HG03196 (cell line): ENCODE measurements around the gene PCDH20.
"Not testable (repeated sequence)": the region's sequence is repeated elsewhere in the genome, so short reads cannot be mapped to it uniquely, and the experiment has no call there.

Experiments used
- ATAC-seq: cut with Tn5 transposase; IDR thresholded peaks from one replicate; pipeline ENCODE4 v1.9.1; 2021; ENCODE audit not compliant: unreplicated experiment

PCDH20 gene

DNA sequence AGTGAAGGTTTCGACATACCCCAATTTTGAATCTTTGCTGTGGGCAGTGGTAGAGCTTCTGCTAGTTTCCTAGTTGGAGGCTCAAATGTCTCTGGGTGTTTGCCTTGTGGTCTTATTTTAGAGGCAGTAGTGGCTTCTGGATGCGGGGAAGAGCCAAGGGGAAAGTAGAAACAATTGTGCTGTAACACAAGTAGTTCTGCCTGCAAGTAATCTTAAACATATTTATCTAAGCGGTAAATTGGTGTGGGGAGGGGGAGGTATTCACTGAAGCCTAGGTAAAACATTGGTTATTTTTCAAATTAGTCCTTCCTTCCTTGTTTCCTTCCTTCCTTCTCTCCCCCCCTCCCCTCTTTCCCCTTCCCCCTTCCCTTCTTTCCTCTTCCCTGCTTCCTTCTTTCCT lies at the start of gene PCDH20:
Gene PCDH20, minus strand, starts transcription at position 101 of the 400 bp plus-strand sequence. CDS start 691 bp downstream, outside the sequence.
- ATAC-seq = no peak

- no peak for ATAC-seq
Measured at GRCh38 chr13:61463024-61463423, 47.4 kb upstream of the PCDH20 start.

DNA sequence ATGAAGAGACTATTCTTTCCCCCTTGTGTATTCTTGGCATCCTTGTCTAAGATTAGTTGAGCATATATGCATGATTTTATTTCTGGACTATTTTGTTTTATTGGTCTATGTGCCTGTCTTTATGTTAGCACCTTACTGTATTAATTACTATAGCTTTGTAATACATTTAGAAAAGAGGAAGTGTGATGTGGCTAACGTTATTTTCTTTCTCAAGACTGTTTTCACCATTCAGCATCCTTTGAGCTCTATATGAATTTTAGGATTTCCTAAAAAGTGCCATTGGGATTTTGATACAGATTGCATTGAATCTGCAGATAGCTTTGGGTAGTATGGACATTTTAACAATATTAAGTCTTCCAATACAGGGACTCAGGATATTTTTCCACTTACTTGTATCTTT lies 37.5 kb upstream of the PCDH20 start:
- no peak for ATAC-seq

- ATAC-seq = no peak
Measured at GRCh38 chr13:61432029-61432428, 16.4 kb upstream of the PCDH20 start.

GRCh38 chr13:61423915-61424314 lies 8.3 kb upstream of the PCDH20 start:
- ATAC-seq = no peak

- no peak for ATAC-seq
Measured at GRCh38 chr13:61417086-61417570, 1.5 kb upstream of the PCDH20 start.

DNA sequence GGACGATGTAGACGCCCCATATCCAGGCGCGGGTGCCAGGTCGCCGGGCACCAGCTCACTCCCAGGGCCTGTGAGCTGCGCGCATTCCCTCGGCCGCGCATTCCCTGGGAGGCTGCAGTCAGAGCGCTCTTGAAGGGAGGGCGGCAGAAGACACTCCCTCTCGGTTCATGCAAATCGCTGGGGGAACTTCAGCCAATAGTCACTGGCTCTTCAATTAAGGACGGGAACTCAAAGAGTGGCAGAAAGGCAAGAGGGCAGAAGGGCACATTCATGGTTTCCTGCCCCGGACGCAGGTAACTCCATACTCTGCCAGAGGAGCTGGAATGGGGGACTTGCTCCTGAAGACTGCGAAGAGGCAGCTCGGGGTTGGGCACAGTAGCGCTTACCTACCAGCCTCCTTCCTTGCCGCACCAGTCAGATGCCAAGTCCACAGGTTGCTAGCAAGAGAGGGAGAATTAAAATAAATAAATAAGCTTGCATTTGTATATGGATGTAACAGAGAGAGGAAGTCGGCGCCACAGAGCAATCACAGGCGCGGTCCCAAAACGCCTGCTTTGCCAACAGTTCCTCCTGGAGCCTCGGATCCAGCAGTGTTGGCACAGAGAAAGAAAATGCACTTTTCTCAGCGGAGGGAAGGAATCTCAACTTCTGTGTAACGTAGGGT lies 459 bp downstream of the PCDH20 start:
- ATAC-seq = no peak

GRCh38 chr13:61414686-61415057 lies 977 bp downstream of the PCDH20 start:
- ATAC-seq = no peak

- ATAC-seq = no peak
Measured at GRCh38 chr13:61413572-61414535, 1.8 kb downstream of the PCDH20 start.

DNA sequence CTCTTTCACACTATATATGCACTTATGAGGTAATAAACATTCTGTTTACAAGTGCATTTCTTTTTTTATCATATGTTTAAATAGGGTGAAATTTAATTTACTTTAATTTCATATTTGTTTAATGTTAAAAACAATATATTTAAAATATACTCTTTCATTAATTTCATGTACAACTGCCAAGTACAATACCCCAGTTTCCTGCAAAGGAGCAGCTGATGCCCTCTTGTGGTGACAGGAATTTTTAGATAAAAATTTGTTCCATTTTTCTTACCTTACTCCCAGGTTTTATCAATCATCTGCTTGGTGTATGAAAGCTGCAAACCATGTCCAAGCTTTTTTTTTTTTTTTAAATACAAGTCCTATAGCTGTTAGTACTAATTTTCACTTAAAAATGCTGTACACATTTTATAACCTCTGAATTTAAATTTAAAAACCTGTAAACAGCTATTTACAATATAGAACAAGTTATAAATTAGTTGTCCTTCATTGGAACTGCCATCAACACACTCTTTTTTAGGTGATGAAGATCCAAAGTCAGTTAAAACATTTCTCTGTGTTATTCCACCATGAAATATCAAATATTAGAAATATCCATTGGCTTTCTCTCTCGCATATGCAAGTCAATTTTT lies 4.9 kb downstream of the PCDH20 start:
- ATAC-seq = no peak

GRCh38 chr13:61410266-61410665 lies 5.4 kb downstream of the PCDH20 start:
- no peak for ATAC-seq

GRCh38 chr13:61408571-61408970 lies 7.1 kb downstream of the PCDH20 start:
- ATAC-seq = no peak

GRCh38 chr13:61406275-61406674 lies 9.4 kb downstream of the PCDH20 start:
- no peak for ATAC-seq

DNA sequence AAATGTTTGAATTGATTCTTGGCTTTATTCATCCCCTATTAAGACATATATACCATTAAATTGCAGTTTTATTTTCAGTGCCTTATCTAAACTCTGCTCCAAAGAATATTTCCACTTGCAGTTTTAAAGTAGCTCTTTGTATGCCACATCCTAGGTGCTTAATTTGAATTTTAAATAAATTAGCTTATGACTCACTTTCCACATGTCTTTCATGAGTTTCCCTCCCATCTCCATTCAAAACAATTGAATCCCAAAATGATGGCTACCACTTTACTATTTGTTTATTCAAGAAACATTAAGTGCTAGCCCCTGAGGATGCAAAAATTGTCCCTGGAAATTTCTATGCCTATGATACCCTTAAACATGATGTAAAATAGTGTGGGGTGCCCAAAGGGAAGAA lies 19.5 kb downstream of the PCDH20 start:
- no peak for ATAC-seq

GRCh38 chr13:61391426-61391825 lies 24.2 kb downstream of the PCDH20 start:
- ATAC-seq = no peak

DNA sequence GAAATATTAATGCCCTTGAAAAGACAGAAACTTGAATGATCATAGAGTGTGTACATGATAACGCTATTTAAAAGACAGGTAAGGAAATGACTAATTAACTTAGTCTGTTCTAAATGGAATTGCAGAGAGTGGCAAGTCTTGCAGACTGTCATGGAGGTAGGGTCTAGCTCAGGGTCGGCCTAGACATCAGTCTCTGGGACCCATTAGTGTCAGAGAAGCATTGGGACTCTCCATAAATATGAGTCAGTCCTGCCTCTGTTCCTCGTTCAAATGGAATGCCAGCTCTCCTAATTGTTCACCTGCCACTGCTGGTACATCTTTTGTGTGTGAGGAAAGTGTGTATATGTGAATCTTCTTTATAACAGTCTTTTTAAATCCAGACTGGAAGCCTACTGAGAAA lies 28.0 kb downstream of the PCDH20 start:
- ATAC-seq = no peak

DNA sequence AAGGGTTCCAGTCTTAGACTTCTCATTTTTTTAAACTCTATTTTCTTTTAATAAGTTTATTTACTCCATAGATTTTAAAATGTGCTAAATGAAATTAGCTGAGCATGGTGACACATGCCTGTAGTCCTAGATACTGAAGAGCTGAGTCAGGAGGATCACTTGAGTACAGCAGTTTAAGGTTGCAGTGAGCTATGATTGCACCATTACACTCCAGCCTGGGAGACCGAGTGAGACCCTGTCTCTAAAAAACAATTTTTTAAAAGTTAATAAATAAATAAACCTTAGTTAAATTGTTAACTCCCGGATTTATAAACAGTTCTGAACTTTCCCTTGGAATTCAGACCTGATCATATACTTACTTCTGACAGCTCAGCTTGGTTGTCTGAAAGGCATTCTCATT lies 32.5 kb downstream of the PCDH20 start:
- no peak for ATAC-seq

DNA sequence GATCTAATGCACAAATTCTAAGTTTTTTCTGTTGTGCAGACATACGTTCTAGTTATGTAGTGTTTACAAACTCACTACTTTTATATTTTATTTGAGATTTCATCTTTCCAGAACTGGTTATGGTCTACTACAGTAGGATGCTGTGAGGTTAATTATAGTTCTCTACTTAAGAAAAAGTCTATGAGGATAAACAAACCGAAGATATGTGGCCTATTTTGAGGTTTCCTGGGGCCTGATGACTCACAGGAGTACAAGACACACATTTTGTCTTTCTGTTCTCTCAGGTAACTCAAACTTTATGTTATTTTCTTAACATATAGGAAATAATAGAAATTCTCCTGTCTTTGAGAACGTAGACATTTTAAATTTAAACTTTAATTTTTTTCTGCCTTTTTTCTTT lies 45.1 kb downstream of the PCDH20 start:
- ATAC-seq = no peak

- ATAC-seq = not testable (repeated sequence)
Measured at GRCh38 chr13:61364690-61365089, 51.0 kb downstream of the PCDH20 start.

DNA sequence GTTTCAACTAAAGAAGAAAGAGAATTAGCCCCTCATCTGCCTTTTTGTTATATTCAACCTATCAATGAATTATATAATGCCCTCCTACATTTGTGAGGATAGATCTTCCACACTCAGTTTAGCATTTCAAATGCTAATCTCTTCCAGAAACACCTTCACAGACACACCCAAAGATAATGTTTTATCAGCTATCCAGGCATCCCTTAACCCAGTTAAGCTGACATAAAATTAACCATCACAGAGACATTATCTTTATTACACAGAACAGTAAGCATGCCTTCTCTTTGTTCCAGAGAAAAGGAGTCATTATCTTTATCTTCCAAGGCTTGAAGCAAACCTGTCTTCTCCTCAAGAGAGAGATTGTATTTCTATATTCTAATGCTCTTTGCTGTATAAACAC lies 53.1 kb downstream of the PCDH20 start:
- no peak for ATAC-seq
